ENCODE results near the gene RPTN.

RPTN gene

DNA sequence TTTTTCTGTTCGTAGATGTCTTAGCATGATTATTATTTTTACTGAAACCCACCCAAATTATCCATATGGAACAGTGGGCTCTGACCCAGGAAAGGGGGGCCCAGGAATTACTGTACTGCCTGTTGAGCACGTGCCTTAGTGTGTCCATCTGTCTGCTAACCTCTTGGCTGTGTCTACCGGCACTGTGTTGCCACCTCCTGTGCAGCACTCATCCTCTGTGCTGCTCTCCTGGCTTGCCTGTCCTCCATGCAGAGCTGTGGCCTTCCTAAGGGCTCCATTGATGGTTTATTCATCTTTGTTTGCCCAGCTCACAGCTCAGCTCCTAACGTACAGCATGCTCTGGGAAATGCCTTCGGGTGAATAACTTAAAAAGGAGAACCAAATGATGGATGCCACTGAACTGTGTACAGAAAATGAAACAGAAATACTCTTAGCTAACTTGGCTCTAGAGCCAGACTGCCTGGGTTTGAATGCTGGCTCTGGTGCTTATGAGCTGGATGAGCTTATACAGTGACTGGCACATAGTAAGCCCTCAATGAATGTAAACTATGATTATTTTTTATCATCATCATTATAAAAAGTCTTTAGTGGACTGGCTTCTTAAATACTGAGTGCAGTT is 11.4 kb upstream of the RPTN start:
- H3K4me3 Mint-ChIP-seq, result no peak overlapping the region
- peaks cover 6% of the 10 kb centered on the region for H3K4me1 Mint-ChIP-seq (ENCODE audit: low read depth)

DNA sequence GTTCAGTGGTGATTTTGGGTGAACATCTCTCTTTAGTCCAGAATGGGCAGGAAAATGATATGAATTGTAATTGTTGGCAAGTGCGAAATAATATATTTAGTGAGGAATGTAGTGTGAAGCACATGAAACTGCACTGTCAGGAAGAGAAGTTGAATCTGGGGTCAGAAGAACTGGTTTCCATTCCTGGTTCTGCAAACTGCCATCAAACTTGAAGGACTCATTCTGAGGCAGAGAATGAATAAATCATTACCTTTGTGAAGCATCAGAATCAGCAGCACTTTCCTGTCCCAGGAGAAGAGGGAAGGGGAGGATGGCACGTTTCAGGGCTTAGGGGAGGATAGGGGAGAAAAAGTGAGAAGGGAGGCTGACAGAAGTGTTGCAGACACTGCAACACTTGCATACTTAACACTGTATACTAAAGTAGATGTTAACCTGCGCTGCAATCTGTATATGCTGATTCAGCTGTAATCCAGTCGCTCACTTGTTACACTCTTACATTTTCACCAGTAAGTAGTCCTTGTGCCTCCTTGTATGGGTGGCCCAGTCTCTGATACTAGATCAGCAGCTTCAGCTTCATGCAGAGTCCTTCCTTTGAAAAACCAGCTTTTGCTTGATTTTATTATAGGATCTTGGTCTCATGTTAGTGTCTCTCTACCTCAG is 10.5 kb upstream of the RPTN start:
- no peak overlapping the region for H3K27ac Mint-ChIP-seq
- H3K27me3 Mint-ChIP-seq, result peaks cover 1% of the 10 kb centered on the region
- no peaks in the 10 kb centered on the region for H3K9me3 Mint-ChIP-seq (ENCODE audit: low read depth)
- no peaks in the 10 kb centered on the region for H3K36me3 Mint-ChIP-seq
- peaks cover 7% of the 10 kb centered on the region for H3K4me1 Mint-ChIP-seq (ENCODE audit: low read depth)
- no peak overlapping the region for H3K4me3 Mint-ChIP-seq

More for the DNA sequence above, 11.4 kb upstream of the RPTN start:
- Mint-ChIP-seq H3K36me3 (no peaks in the 10 kb centered on the region), H3K27ac (no peak overlapping the region), H3K27me3 (peaks cover 1% of the 10 kb centered on the region), H3K9me3 (ENCODE audit: low read depth) (no peaks in the 10 kb centered on the region)

- Mint-ChIP-seq H3K27ac (no peak overlapping the region), H3K9me3 (ENCODE audit: low read depth) (no peaks in the 10 kb centered on the region), H3K27me3 (peaks cover 1% of the 10 kb centered on the region), H3K36me3 (no peaks in the 10 kb centered on the region), H3K4me1 (ENCODE audit: low read depth) (peaks cover 7% of the 10 kb centered on the region), H3K4me3 (no peak overlapping the region)
Measured at GRCh38 chr1:152168535-152168868, 9.5 kb upstream of the RPTN start.

DNA sequence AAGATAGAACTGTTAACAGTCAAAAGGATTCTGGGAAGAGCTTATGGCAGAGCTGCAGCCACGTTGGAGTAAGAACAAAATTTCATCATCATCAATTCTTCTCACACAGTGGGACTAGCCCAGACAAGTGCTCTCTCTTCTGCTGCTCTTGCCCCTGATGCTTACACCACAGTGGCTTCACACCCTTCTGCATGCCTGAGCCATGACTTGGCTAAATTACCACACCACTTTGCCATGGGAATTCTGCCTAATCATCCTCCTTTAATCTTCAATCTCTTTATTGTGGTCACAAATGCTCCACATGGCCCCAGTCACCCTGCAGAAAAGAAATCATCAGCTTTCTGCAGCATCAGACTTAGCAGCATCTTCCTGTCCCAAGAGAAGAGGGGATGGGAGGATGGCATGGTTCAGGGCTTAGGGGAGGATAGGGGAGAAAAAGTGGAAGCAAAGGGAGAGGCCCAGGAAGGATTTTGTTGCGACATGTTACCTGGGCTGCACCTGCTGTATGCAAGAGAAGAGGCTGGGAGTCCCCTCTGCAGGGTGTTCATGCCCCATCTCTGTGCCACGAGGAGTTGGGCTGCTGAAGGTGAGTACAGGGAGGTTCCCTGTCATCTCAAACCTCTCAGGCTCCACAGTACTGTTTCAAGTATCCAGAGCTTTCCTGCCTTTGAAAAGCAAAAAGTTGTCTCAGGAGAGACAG is 9.0 kb upstream of the RPTN start:
- H3K4me3 Mint-ChIP-seq, result no peak overlapping the region
- H3K27ac Mint-ChIP-seq, result no peak overlapping the region
- peaks cover 7% of the 10 kb centered on the region for H3K4me1 Mint-ChIP-seq (ENCODE audit: low read depth)
- H3K9me3 Mint-ChIP-seq (ENCODE audit: low read depth), result no peaks in the 10 kb centered on the region
- H3K27me3 Mint-ChIP-seq, result peaks cover 1% of the 10 kb centered on the region
- H3K36me3 Mint-ChIP-seq, result no peaks in the 10 kb centered on the region

DNA sequence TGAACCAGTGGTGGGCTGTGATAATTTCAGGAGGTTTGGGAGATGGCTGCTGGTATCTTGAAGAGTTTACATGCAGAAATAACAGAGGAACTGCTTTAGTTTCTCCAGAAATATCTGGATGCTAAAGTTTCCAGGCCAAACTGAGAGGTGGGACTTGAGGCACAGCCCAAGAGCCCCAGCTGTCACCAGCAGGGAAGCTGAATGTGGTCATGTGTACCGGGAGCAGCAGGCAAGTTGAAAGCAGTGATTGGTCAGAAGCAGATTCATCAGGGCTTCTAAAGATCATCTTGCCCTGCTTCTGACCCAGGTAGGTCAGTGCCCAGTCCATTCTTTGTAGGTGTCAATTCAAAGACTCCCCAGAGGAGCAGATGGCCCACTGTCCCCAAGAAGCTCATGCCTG is 7.9 kb upstream of the RPTN start:
- Mint-ChIP-seq H3K4me1 (ENCODE audit: low read depth) (peaks cover 7% of the 10 kb centered on the region), H3K36me3 (no peaks in the 10 kb centered on the region), H3K27ac (no peak overlapping the region), H3K4me3 (no peak overlapping the region), H3K27me3 (peaks cover 1% of the 10 kb centered on the region), H3K9me3 (ENCODE audit: low read depth) (no peaks in the 10 kb centered on the region)

GRCh38 chr1:152165286-152166077 is 6.5 kb upstream of the RPTN start:
- Mint-ChIP-seq H3K27ac (no peak overlapping the region), H3K4me3 (no peak overlapping the region), H3K27me3 (peaks cover 1% of the 10 kb centered on the region), H3K9me3 (ENCODE audit: low read depth) (no peaks in the 10 kb centered on the region), H3K4me1 (ENCODE audit: low read depth) (peaks cover 7% of the 10 kb centered on the region), H3K36me3 (no peaks in the 10 kb centered on the region)

- peaks cover 3% of the 10 kb centered on the region for H3K27me3 Mint-ChIP-seq
- H3K36me3 Mint-ChIP-seq, result no peaks in the 10 kb centered on the region
- no peak overlapping the region for H3K27ac Mint-ChIP-seq
Measured at GRCh38 chr1:152164517-152165136, 5.6 kb upstream of the RPTN start.

GRCh38 chr1:152162792-152163463 is 3.9 kb upstream of the RPTN start:
- H3K4me1 Mint-ChIP-seq (ENCODE audit: low read depth), result peaks cover 7% of the 10 kb centered on the region
- no peak overlapping the region for H3K27ac Mint-ChIP-seq
- H3K9me3 Mint-ChIP-seq (ENCODE audit: low read depth), result no peaks in the 10 kb centered on the region
- H3K4me3 Mint-ChIP-seq, result no peak overlapping the region
- H3K27me3 Mint-ChIP-seq, result peaks cover 3% of the 10 kb centered on the region
- H3K36me3 Mint-ChIP-seq, result no peaks in the 10 kb centered on the region

More at GRCh38 chr1:152164517-152165136, 5.6 kb upstream of the RPTN start:
- H3K9me3 Mint-ChIP-seq (ENCODE audit: low read depth), result no peaks in the 10 kb centered on the region
- H3K4me1 Mint-ChIP-seq (ENCODE audit: low read depth), result peaks cover 7% of the 10 kb centered on the region
- H3K4me3 Mint-ChIP-seq, result no peak overlapping the region

GRCh38 chr1:152160576-152160975 is 1.5 kb upstream of the RPTN start:
- Mint-ChIP-seq H3K36me3 (no peaks in the 10 kb centered on the region), H3K27ac (no peak overlapping the region), H3K4me3 (no peak overlapping the region), H3K27me3 (peaks cover 1% of the 10 kb centered on the region), H3K9me3 (ENCODE audit: low read depth) (no peaks in the 10 kb centered on the region), H3K4me1 (ENCODE audit: low read depth) (peaks cover 2% of the 10 kb centered on the region)

GRCh38 chr1:152153996-152154395 is 5.0 kb downstream of the RPTN start:
- Mint-ChIP-seq H3K4me1 (ENCODE audit: low read depth) (no peaks in the 10 kb centered on the region), H3K4me3 (no peak overlapping the region), H3K27me3 (no peaks in the 10 kb centered on the region), H3K27ac (no peak overlapping the region), H3K9me3 (ENCODE audit: low read depth) (peaks cover 3% of the 10 kb centered on the region), H3K36me3 (no peaks in the 10 kb centered on the region)

DNA sequence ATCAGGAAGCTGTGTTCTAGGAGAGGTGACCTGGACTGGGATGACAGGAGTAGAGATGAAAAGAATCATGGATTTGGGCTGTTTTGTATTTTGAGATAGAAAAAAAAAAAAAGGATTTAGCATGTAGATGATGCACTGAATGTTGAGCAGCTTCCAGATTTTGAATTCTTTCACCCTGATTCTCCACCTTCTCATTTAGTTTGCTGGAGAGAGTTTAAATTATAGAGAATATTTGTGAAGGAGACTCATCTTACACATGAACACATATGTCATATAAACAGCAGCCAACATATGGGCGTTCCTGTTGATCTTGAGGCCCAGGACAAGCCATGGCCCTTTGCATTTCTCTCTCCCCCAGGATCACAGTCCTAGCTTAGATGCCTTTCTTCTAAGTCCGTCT is 7.4 kb downstream of the RPTN start:
- Mint-ChIP-seq H3K9me3 (ENCODE audit: low read depth) (peaks cover 10% of the 10 kb centered on the region), H3K27ac (no peak overlapping the region), H3K4me1 (ENCODE audit: low read depth) (no peaks in the 10 kb centered on the region)

GRCh38 chr1:152148981-152149380 is 10.0 kb downstream of the RPTN start:
- Mint-ChIP-seq H3K4me1 (ENCODE audit: low read depth) (no peaks in the 10 kb centered on the region), H3K27me3 (peaks cover 8% of the 10 kb centered on the region), H3K27ac (no peak overlapping the region), H3K9me3 (ENCODE audit: low read depth) (peaks cover 16% of the 10 kb centered on the region), H3K4me3 (no peak overlapping the region), H3K36me3 (peaks cover 8% of the 10 kb centered on the region)

More for the DNA sequence above, 7.4 kb downstream of the RPTN start:
- Mint-ChIP-seq H3K36me3 (peaks cover 8% of the 10 kb centered on the region), H3K27me3 (peaks cover 2% of the 10 kb centered on the region), H3K4me3 (no peak overlapping the region)

DNA sequence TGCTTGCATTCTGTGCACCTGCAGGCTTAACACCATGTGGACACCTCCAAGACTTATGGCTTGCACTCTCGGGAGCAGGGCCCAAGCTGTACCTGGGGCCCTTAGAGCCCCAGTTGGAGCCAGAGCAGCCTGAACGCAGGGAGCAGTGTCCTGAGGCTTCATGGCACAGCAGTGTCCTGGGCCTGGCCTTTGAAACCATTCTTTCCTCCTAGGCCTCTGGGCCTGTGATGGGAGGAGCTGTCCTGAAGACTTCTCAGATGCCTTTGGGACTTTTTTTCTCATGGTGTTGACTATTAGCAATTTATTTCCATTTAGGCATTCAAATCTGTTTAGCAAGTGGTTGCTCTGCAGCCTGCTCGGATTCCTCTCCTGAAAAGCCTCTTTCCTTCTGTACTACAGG is 11.0 kb downstream of the RPTN start:
- peaks cover 8% of the 10 kb centered on the region for H3K36me3 Mint-ChIP-seq
- H3K27me3 Mint-ChIP-seq, result peaks cover 14% of the 10 kb centered on the region
- peaks cover 16% of the 10 kb centered on the region for H3K9me3 Mint-ChIP-seq (ENCODE audit: low read depth)
- no peak overlapping the region for H3K4me3 Mint-ChIP-seq
- peaks cover 3% of the 10 kb centered on the region for H3K4me1 Mint-ChIP-seq (ENCODE audit: low read depth)
- H3K27ac Mint-ChIP-seq, result no peak overlapping the region

DNA sequence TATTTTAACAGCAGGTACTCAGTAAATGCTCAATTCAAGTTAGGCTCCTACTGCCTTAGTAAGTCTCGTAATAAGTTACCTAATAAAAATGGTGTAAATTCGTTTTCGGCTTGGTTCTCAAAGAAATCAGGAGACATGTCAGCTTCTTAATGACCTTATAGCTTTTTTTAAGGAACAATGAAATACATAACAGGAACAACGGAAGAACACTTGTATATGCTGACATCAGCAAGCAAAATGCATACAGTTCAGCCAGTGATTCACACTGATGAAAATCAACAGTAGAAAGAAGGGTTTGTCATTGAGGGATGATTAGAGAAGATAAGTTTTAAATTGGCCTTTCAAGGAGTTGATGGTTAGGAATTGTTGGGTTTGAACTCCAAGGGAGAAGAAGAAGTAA is 13.3 kb downstream of the RPTN start:
- Mint-ChIP-seq H3K4me1 (ENCODE audit: low read depth) (peaks cover 3% of the 10 kb centered on the region), H3K27ac (no peak overlapping the region), H3K36me3 (peaks cover 8% of the 10 kb centered on the region), H3K9me3 (ENCODE audit: low read depth) (peaks cover 16% of the 10 kb centered on the region), H3K4me3 (no peak overlapping the region), H3K27me3 (peaks cover 20% of the 10 kb centered on the region)
